Activated CD4-positive, alpha-beta memory T cell treated with anti-CD3 and anti-CD28 coated beads, Interleukin-2, amount 10 ng/mL, durations not matched to agents 7 days and 5 days (primary cell): ENCODE data around the gene PON2. TPM values are rescaled to one million over a fixed set of nuclear protein-coding genes. Genes with fewer than 3 reads are reported as not detected.

ENCODE experiments used
- CTCF ChIA-PET: fragments of 350-600 bp; sonication (Branson Sonifier 250); formaldehyde crosslinking; loops from one replicate; lab custom pipeline; 2021; ENCODE audit warnings: antibody characterized with exemption, inconsistent platforms; lab: Charles Lee
- POLR2A ChIA-PET: fragments of 350-600 bp; sonication (Branson Sonifier 250); formaldehyde crosslinking; loops from one replicate; lab custom pipeline; 2021; ENCODE audit warnings: antibody characterized with exemption; lab: Charles Lee
- DNase-seq: peaks from one replicate; pipeline ENCODE4 v3.0.0-alpha.2; 2020
- H3K27ac Mint-ChIP-seq: one replicate; pipeline ENCODE4 v1.8.0; 2021; ENCODE audit warnings: mild to moderate bottlenecking, mixed read lengths
- H3K27me3 Mint-ChIP-seq: one replicate; pipeline ENCODE4 v1.8.0; 2021; ENCODE audit warnings: mixed read lengths
- H3K36me3 Mint-ChIP-seq: one replicate; pipeline ENCODE4 v1.8.0; 2021; ENCODE audit warnings: low read depth, mixed read lengths
- H3K4me1 Mint-ChIP-seq: one replicate; pipeline ENCODE4 v1.8.0; 2021; ENCODE audit warnings: mixed read lengths
- H3K4me3 Mint-ChIP-seq: one replicate; pipeline ENCODE4 v1.8.0; 2021; ENCODE audit warnings: mild to moderate bottlenecking, mixed read lengths
- H3K9me3 Mint-ChIP-seq: one replicate; pipeline ENCODE4 v1.8.0; 2021; ENCODE audit warnings: mixed read lengths
- total RNA-seq, 2 experiments: library from RNA; stranded (reverse); gene quantifications; one replicate each; pipeline ENCODE4 v1.2.3, GENCODE V29; 2021

Gene PON2
- total RNA-seq, 2 experiments from 2014 or later: 3.5 to 4.3 TPM

- H3K27me3 Mint-ChIP-seq: no peaks in the 10 kb centered on the region
- no peaks in the 10 kb centered on the region for H3K9me3 Mint-ChIP-seq
- no peak overlapping the region for H3K4me3 Mint-ChIP-seq
Observed at GRCh38 chr7:95411666-95412065, 23.2 kb downstream of the PON2 start.

GRCh38 chr7:95411036-95411435, 23.8 kb downstream of the PON2 start:
- CTCF ChIA-PET: interaction anchor here (1.2 kb wide), 1 partner anchor 15 kb away, joined by 3 read pairs; the partner anchor contains the start of gene PON3

More at GRCh38 chr7:95411666-95412065, 23.2 kb downstream of the PON2 start:
- CTCF ChIA-PET: interaction anchor here (1.2 kb wide), 1 partner anchor 16 kb away, joined by 3 read pairs; the partner anchor contains the start of gene PON3
- no peak for DNase-seq
- H3K4me1 Mint-ChIP-seq: no peaks in the 10 kb centered on the region
- POLR2A ChIA-PET: no interaction called here
- H3K27ac Mint-ChIP-seq: no peak overlapping the region
- peaks cover 3% of the 10 kb centered on the region for H3K36me3 Mint-ChIP-seq

GRCh38 chr7:95407751-95408150, 27.1 kb downstream of the PON2 start:
- CTCF ChIA-PET: no interaction called here
- H3K9me3 Mint-ChIP-seq: no peaks in the 10 kb centered on the region
- H3K4me3 Mint-ChIP-seq: no peak overlapping the region
- POLR2A ChIA-PET: no interaction called here
- H3K4me1 Mint-ChIP-seq: no peaks in the 10 kb centered on the region
- H3K27me3 Mint-ChIP-seq: no peaks in the 10 kb centered on the region
- peaks cover 3% of the 10 kb centered on the region for H3K36me3 Mint-ChIP-seq
- no peak for DNase-seq
- no peak overlapping the region for H3K27ac Mint-ChIP-seq

More at GRCh38 chr7:95411036-95411435, 23.8 kb downstream of the PON2 start:
- peaks cover 3% of the 10 kb centered on the region for H3K36me3 Mint-ChIP-seq
- no peak overlapping the region for H3K4me3 Mint-ChIP-seq
- H3K27ac Mint-ChIP-seq: no peak overlapping the region
- H3K9me3 Mint-ChIP-seq: no peaks in the 10 kb centered on the region
- no peaks in the 10 kb centered on the region for H3K27me3 Mint-ChIP-seq
- H3K4me1 Mint-ChIP-seq: no peaks in the 10 kb centered on the region
- DNase-seq: no peak
- POLR2A ChIA-PET: no interaction called here

- Mint-ChIP-seq H3K27ac (no peak overlapping the region), H3K4me1 (no peaks in the 10 kb centered on the region), H3K4me3 (no peak overlapping the region), H3K9me3 (no peaks in the 10 kb centered on the region), H3K36me3 (no peaks in the 10 kb centered on the region), H3K27me3 (no peaks in the 10 kb centered on the region)
- CTCF ChIA-PET: interaction anchor here (1.4 kb wide), 1 partner anchor 71 kb away, joined by 3 read pairs; no protein-coding TSS in a partner anchor
- no peak for DNase-seq
- POLR2A ChIA-PET: no interaction called here
Observed at GRCh38 chr7:95405800-95406199, 29.0 kb downstream of the PON2 start.

GRCh38 chr7:95405208-95405607, 29.6 kb downstream of the PON2 start:
- Mint-ChIP-seq H3K27me3 (peaks cover 4% of the 10 kb centered on the region), H3K4me1 (no peaks in the 10 kb centered on the region), H3K9me3 (no peaks in the 10 kb centered on the region), H3K36me3 (no peaks in the 10 kb centered on the region), H3K4me3 (no peak overlapping the region), H3K27ac (no peak overlapping the region)
- POLR2A ChIA-PET: no interaction called here
- CTCF ChIA-PET: interaction anchor here (1.4 kb wide), 1 partner anchor 72 kb away, joined by 3 read pairs; no protein-coding TSS in a partner anchor
- DNase-seq: no peak

- CTCF ChIA-PET: no interaction called here
- H3K4me1 Mint-ChIP-seq: no peaks in the 10 kb centered on the region
- H3K27ac Mint-ChIP-seq: no peak overlapping the region
- no peak overlapping the region for H3K4me3 Mint-ChIP-seq
- DNase-seq: no peak
- H3K36me3 Mint-ChIP-seq: no peaks in the 10 kb centered on the region
- peaks cover 5% of the 10 kb centered on the region for H3K27me3 Mint-ChIP-seq
- POLR2A ChIA-PET: no interaction called here
- H3K9me3 Mint-ChIP-seq: no peaks in the 10 kb centered on the region
Observed at GRCh38 chr7:95404316-95404865, 30.4 kb downstream of the PON2 start.

GRCh38 chr7:95398155-95398940, 36.5 kb downstream of the PON2 start:
- CTCF ChIA-PET: no interaction called here
- DNase-seq: no peak
- H3K36me3 Mint-ChIP-seq: no peaks in the 10 kb centered on the region
- POLR2A ChIA-PET: no interaction called here
- peaks cover 33% of the 10 kb centered on the region for H3K27me3 Mint-ChIP-seq
- H3K4me3 Mint-ChIP-seq: no peak overlapping the region
- peaks cover 4% of the 10 kb centered on the region for H3K4me1 Mint-ChIP-seq
- no peaks in the 10 kb centered on the region for H3K9me3 Mint-ChIP-seq
- H3K27ac Mint-ChIP-seq: no peak overlapping the region

GRCh38 chr7:95397381-95397780, 37.4 kb downstream of the PON2 start:
- peaks cover 4% of the 10 kb centered on the region for H3K4me1 Mint-ChIP-seq
- no peak for DNase-seq
- no peak overlapping the region for H3K4me3 Mint-ChIP-seq
- no peaks in the 10 kb centered on the region for H3K36me3 Mint-ChIP-seq
- ChIA-PET POLR2A (no interaction called here), CTCF (no interaction called here)
- no peaks in the 10 kb centered on the region for H3K9me3 Mint-ChIP-seq
- peaks cover 36% of the 10 kb centered on the region for H3K27me3 Mint-ChIP-seq
- H3K27ac Mint-ChIP-seq: no peak overlapping the region

- Mint-ChIP-seq H3K36me3 (no peaks in the 10 kb centered on the region), H3K4me1 (peaks cover 4% of the 10 kb centered on the region), H3K9me3 (no peaks in the 10 kb centered on the region), H3K27ac (no peak within 1 kb of the TSS), H3K4me3 (peak within 1 kb of the TSS; percentile 21), H3K27me3 (peaks cover 36% of the 10 kb centered on the region)
- CTCF ChIA-PET: interaction anchor here (0.8 to 1.2 kb wide), 6 partner anchors 14 to 81 kb away, joined by 3 to 4 read pairs (median 3); no protein-coding TSS in a partner anchor
- POLR2A ChIA-PET: no interaction called here
- no peak for DNase-seq
Observed at GRCh38 chr7:95396136-95397032, 38.4 kb downstream of the PON2 start, which contains the start of gene PON3. Gene PON3 (minus strand): TSS chr7:95396375. CDS start chr7:95396350, 25 bp downstream.

- CTCF ChIA-PET: interaction anchor here (0.8 to 1.2 kb wide), 5 partner anchors 14 to 34 kb away, joined by 3 to 4 read pairs (median 3); no protein-coding TSS in a partner anchor
- Mint-ChIP-seq H3K9me3 (no peaks in the 10 kb centered on the region), H3K27ac (no peak overlapping the region), H3K36me3 (no peaks in the 10 kb centered on the region), H3K4me1 (peaks cover 4% of the 10 kb centered on the region), H3K4me3 (no peak overlapping the region), H3K27me3 (peaks cover 36% of the 10 kb centered on the region)
- DNase-seq: no peak
- POLR2A ChIA-PET: no interaction called here
Observed at GRCh38 chr7:95395755-95396135, 39.1 kb downstream of the PON2 start.

GRCh38 chr7:95394370-95394769, 40.5 kb downstream of the PON2 start:
- no peak overlapping the region for H3K4me3 Mint-ChIP-seq
- no peaks in the 10 kb centered on the region for H3K36me3 Mint-ChIP-seq
- no peak for DNase-seq
- H3K9me3 Mint-ChIP-seq: no peaks in the 10 kb centered on the region
- ChIA-PET CTCF (no interaction called here), POLR2A (no interaction called here)
- peaks cover 4% of the 10 kb centered on the region for H3K4me1 Mint-ChIP-seq
- H3K27me3 Mint-ChIP-seq: peaks cover 31% of the 10 kb centered on the region
- no peak overlapping the region for H3K27ac Mint-ChIP-seq

- ChIA-PET CTCF (no interaction called here), POLR2A (no interaction called here)
- Mint-ChIP-seq H3K4me3 (no peak overlapping the region), H3K36me3 (no peaks in the 10 kb centered on the region), H3K9me3 (no peaks in the 10 kb centered on the region), H3K27ac (no peak overlapping the region), H3K27me3 (peaks cover 24% of the 10 kb centered on the region), H3K4me1 (peaks cover 1% of the 10 kb centered on the region)
- no peak for DNase-seq
Observed at GRCh38 chr7:95391761-95392160, 43.1 kb downstream of the PON2 start.
